ENCODE data around the gene VRK3.

The VRK3 gene

DNA sequence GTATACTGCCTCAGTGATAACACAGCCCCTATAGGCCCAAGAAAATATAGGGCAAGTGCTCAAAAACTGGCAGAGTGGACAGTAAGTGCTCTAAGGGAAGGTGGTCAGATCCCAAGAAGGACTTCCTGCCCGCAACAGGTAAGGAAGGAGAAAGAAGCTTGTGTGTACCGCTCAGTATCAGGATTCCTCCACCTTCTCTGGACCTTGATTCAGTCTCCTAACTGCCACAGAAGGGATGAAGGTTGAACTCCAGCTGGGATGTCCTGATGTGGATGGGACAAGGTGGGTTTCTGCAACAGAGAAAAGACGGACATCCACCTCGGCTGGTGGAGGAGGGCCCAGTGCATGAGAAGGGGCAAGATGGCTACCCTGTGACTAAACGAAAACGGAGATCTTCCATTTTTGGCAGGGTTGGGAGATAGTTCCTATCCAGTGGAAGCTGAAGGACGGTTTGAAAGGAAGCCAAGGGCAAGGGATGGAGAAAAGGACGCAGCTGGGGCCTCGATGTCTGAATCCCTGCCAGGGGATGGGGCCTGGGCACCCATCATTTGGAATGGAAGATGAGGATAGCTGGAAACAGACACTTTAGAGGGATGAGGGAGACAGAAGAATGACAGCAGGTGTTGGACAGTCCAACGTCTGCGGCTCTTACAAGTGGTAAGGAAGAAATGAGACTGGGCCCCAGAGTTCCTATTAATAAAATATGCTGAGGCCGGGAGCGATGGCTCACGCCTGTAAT, 97.5 kb downstream of the VRK3 start:
- no peak for DNase-seq

DNA sequence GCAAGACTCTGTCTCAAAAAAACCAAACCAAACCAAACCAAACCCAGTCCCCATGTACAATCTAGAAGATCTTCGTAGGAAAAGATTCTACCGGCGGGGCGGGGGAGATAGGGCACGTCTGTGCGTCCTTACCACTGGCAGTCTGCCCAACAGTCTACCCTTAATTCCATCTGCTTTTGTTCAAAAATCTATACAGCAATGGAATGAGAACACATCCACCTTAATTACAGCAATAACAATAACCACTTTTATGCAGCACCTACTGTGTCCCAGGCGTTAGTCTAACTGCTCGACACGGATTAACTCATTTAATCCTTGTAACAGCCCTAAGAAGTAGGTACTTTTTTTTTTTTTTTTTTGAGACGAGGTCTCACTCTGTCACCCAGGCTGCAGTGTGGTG, 98.7 kb downstream of the VRK3 start:
- DNase-seq, result no peak
